HEK293T (cell line): Measurements from ENCODE around the gene RNF181.

ENCODE experiments used
- ARNT ChIP-seq: fragments of 450-650 bp; IDR thresholded peaks from 2 replicates; pipeline ENCODE4 v1.6.1; 2017; ENCODE audit warnings: mild to moderate bottlenecking
- FOXA1 ChIP-seq: fragments of 450-650 bp; IDR thresholded peaks from 2 replicates; pipeline ENCODE4 v1.6.1; 2016; ENCODE audit warnings: mild to moderate bottlenecking
- HDGF ChIP-seq: fragments of 450-650 bp; IDR thresholded peaks from 2 replicates; pipeline ENCODE4 v1.6.1; 2017; ENCODE audit warnings: antibody characterized with exemption, borderline replicate concordance
- SP1 ChIP-seq: fragments of 450-650 bp; IDR thresholded peaks from 2 replicates; pipeline ENCODE4 v1.6.1; 2017

DNA sequence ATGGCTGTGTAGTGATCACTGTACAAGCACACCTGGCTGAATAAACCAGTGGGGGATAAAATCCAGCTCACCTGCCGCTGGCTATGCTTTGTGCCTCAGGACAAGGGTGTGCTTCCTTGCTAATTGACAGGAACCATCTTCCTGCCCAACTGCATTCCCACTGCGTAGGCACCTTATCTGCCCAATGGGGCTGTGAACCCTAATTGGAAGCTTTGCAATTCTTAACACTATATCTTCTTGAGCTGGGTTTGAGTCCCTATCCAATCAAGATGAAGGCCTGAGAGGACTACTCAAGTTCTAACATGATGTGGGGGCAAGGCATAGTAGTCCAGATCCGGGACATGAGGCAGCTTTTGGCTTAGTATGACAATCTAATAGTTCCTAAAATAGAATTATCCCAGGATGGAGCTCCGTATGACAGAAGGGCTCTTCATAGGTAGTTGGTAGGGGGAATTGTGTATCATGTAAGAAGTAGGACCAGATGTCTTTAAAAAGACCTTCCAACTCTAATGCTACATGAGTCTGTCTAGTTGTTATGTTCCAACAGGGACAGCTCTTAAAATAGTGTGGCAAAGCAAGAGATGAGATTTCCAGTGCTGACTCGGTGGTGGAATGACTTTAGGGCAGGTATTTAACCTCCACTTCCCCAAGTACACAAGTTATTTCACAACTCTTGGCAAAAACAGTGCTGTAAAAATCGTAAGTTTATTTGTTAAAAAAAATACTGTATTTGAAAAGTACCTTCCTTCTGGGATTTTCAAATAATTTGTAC is 9.2 kb downstream of the RNF181 start:
- TF ChIP-seq ARNT (no peak), SP1 (no peak), FOXA1 (no peak), HDGF (no peak)
